Activated CD4-positive, alpha-beta memory T cell treated with anti-CD3 and anti-CD28 coated beads, Interleukin-2, amount 10 ng/mL, durations not matched to agents 7 days and 5 days (primary cell): ENCODE data around the gene ZNF385C. TPM values are rescaled to one million over a fixed set of nuclear protein-coding genes. Genes with fewer than 3 reads are reported as not detected.

Experiments used
- CTCF ChIA-PET: fragments of 350-600 bp; sonication (Branson Sonifier 250); formaldehyde crosslinking; loops from one replicate; lab custom pipeline; 2021; ENCODE audit warnings: antibody characterized with exemption, inconsistent platforms; lab: Charles Lee
- POLR2A ChIA-PET: fragments of 350-600 bp; sonication (Branson Sonifier 250); formaldehyde crosslinking; loops from one replicate; lab custom pipeline; 2021; ENCODE audit warnings: antibody characterized with exemption; lab: Charles Lee
- DNase-seq: peaks from one replicate; pipeline ENCODE4 v3.0.0-alpha.2; 2020
- H3K27ac Mint-ChIP-seq: one replicate; pipeline ENCODE4 v1.8.0; 2021; ENCODE audit warnings: mild to moderate bottlenecking, mixed read lengths
- H3K27me3 Mint-ChIP-seq: one replicate; pipeline ENCODE4 v1.8.0; 2021; ENCODE audit warnings: mixed read lengths
- H3K36me3 Mint-ChIP-seq: one replicate; pipeline ENCODE4 v1.8.0; 2021; ENCODE audit warnings: low read depth, mixed read lengths
- H3K4me1 Mint-ChIP-seq: one replicate; pipeline ENCODE4 v1.8.0; 2021; ENCODE audit warnings: mixed read lengths
- H3K4me3 Mint-ChIP-seq: one replicate; pipeline ENCODE4 v1.8.0; 2021; ENCODE audit warnings: mild to moderate bottlenecking, mixed read lengths
- H3K9me3 Mint-ChIP-seq: one replicate; pipeline ENCODE4 v1.8.0; 2021; ENCODE audit warnings: mixed read lengths
- total RNA-seq, 2 experiments: library from RNA; stranded (reverse); gene quantifications; one replicate each; pipeline ENCODE4 v1.2.3, GENCODE V29; 2021

The ZNF385C gene
- total RNA-seq, 2 experiments from 2014 or later: not detected

- POLR2A ChIA-PET: interaction anchor here (0.9 kb wide), 1 partner anchor 12 kb away, joined by 3 read pairs; no protein-coding TSS in a partner anchor
These were observed 113.8 kb downstream of the ZNF385C start for GRCh38 chr17:41984454-41984853.

GRCh38 chr17:41982026-41982760 is 116.1 kb downstream of the ZNF385C start:
- Mint-ChIP-seq H3K36me3 (peaks cover 78% of the 10 kb centered on the region), H3K9me3 (no peaks in the 10 kb centered on the region), H3K4me3 (no peak overlapping the region), H3K4me1 (no peaks in the 10 kb centered on the region), H3K27ac (no peak overlapping the region), H3K27me3 (no peaks in the 10 kb centered on the region)
- ChIA-PET POLR2A (no interaction called here), CTCF (no interaction called here)
- DNase-seq: no peak

More at GRCh38 chr17:41984454-41984853, 113.8 kb downstream of the ZNF385C start:
- no peaks in the 10 kb centered on the region for H3K9me3 Mint-ChIP-seq
- H3K4me1 Mint-ChIP-seq: no peaks in the 10 kb centered on the region
- no peaks in the 10 kb centered on the region for H3K27me3 Mint-ChIP-seq
- no peak overlapping the region for H3K4me3 Mint-ChIP-seq
- CTCF ChIA-PET: interaction anchor here (1.0 kb wide), 1 partner anchor 36 kb away, joined by 3 read pairs; the partner anchor contains the start of gene NKIRAS2
- H3K36me3 Mint-ChIP-seq: peaks cover 84% of the 10 kb centered on the region
- DNase-seq: no peak
- no peak overlapping the region for H3K27ac Mint-ChIP-seq

GRCh38 chr17:41977991-41978390 is 120.3 kb downstream of the ZNF385C start:
- Mint-ChIP-seq H3K9me3 (no peaks in the 10 kb centered on the region), H3K36me3 (peaks cover 79% of the 10 kb centered on the region), H3K4me3 (no peak overlapping the region), H3K27me3 (no peaks in the 10 kb centered on the region), H3K27ac (no peak overlapping the region), H3K4me1 (peaks cover 6% of the 10 kb centered on the region)
- ChIA-PET CTCF (no interaction called here), POLR2A (interaction anchor here (3.6 kb wide), 1 partner anchor 11 kb away, joined by 32 read pairs; the partner anchor contains the start of gene CNP)
- DNase-seq: no peak

GRCh38 chr17:41976142-41976768 is 122.0 kb downstream of the ZNF385C start:
- Mint-ChIP-seq H3K36me3 (peaks cover 76% of the 10 kb centered on the region), H3K4me3 (no peak overlapping the region), H3K9me3 (no peaks in the 10 kb centered on the region), H3K27me3 (no peaks in the 10 kb centered on the region), H3K4me1 (peaks cover 15% of the 10 kb centered on the region), H3K27ac (peak overlapping the region; percentile 64)
- ChIA-PET CTCF (interaction anchor here (1.0 kb wide), 1 partner anchor 10 kb away, joined by 6 read pairs; the partner anchor contains the start of gene CNP), POLR2A (interaction anchor here (1.5 to 3.6 kb wide), 3 partner anchors 9 to 137 kb away, joined by 4 to 32 read pairs (median 7); partner anchors contain the start of genes CNP and DHX58)
- DNase-seq: no peak

Other genes starting within 250 kb of the ZNF385C start
- 10 to 100 TPM; 13.9 to 14.4 TPM for gene KLHL11, start 233.1 kb downstream of the ZNF385C start, total RNA-seq
- gene ACLY, start 179.5 kb downstream of the ZNF385C start, total RNA-seq: 100 to 1,000 TPM; 177 to 183 TPM
- 1 to 10 TPM; 1.7 to 2.0 TPM for gene ODAD4, start 167.9 kb downstream of the ZNF385C start, total RNA-seq
- gene CNP, start 131.7 kb downstream of the ZNF385C start, total RNA-seq: 10 to 100 TPM; 89.8 to 91.0 TPM
- gene DNAJC7, start 81.0 kb downstream of the ZNF385C start, total RNA-seq: 10 to 100 TPM; 88.7 to 95.1 TPM
- gene NKIRAS2, start 78.4 kb downstream of the ZNF385C start, total RNA-seq: 10 to 100 TPM; 21.3 to 22.7 TPM
- under 1 TPM in 1 of 2 experiments, not detected in 1; 0.05 TPM for gene C17orf113, start 47.9 kb downstream of the ZNF385C start, total RNA-seq
- gene DHX58, start 14.2 kb upstream of the ZNF385C start, total RNA-seq: 10 to 100 TPM; 97.0 to 97.3 TPM
- 10 to 100 TPM; 25.7 to 26.7 TPM for gene KAT2A, start 22.9 kb upstream of the ZNF385C start, total RNA-seq
- gene HSPB9, start 24.3 kb upstream of the ZNF385C start, total RNA-seq: under 1 TPM in 1 of 2 experiments, not detected in 1; 0.18 TPM
- gene RAB5C, start 56.5 kb upstream of the ZNF385C start, total RNA-seq: 10 to 100 TPM; 95.8 to 97.3 TPM
- under 1 TPM; 0.05 to 0.08 TPM for gene KCNH4, start 82.7 kb upstream of the ZNF385C start, total RNA-seq
- not detected for gene HCRT, start 87.0 kb upstream of the ZNF385C start, total RNA-seq
- gene GHDC, start 96.0 kb upstream of the ZNF385C start, total RNA-seq: 10 to 100 TPM; 17.3 to 19.1 TPM
- gene STAT5B, start 177.9 kb upstream of the ZNF385C start, total RNA-seq: 100 to 1,000 TPM; 163 to 171 TPM
- gene STAT5A, start 190.0 kb upstream of the ZNF385C start, total RNA-seq: 10 to 100 TPM; 88.4 to 96.7 TPM